Measurements from ENCODE around the gene LRBA. TPM values are rescaled to one million over a fixed set of nuclear protein-coding genes. Genes with fewer than 3 reads are reported as not detected.

Gene LRBA
- total RNA-seq, 4 donors from 2014 or later = 28.3 to 38.2 (median 32.1) TPM

- no peak for TF ChIP-seq CTCF (IDR thresholded peaks at IDR 0.05; ENCODE audit: low read depth)
These were observed 764.6 kb downstream of the LRBA start for GRCh38 chr4:150250293-150250997.

GRCh38 chr4:150248181-150248580, 766.9 kb downstream of the LRBA start:
- TF ChIP-seq CTCF (IDR thresholded peaks at IDR 0.05; ENCODE audit: low read depth) = no peak

GRCh38 chr4:150247184-150247583, 767.9 kb downstream of the LRBA start:
- no peak for TF ChIP-seq CTCF (IDR thresholded peaks at IDR 0.05; ENCODE audit: low read depth)

GRCh38 chr4:150244600-150244999, 770.5 kb downstream of the LRBA start:
- TF ChIP-seq CTCF (IDR thresholded peaks at IDR 0.05; ENCODE audit: low read depth) = no peak

- no peak for TF ChIP-seq CTCF (IDR thresholded peaks at IDR 0.05; ENCODE audit: low read depth)
These were observed 771.2 kb downstream of the LRBA start for GRCh38 chr4:150243932-150244331.

- no peak for TF ChIP-seq CTCF (IDR thresholded peaks at IDR 0.05; ENCODE audit: low read depth)
These were observed 772.1 kb downstream of the LRBA start for GRCh38 chr4:150242820-150243458.

- no peak for TF ChIP-seq CTCF (IDR thresholded peaks at IDR 0.05; ENCODE audit: low read depth)
These were observed 775.1 kb downstream of the LRBA start for GRCh38 chr4:150240011-150240410.
